H54 (cell line): Measurements from ENCODE around the gene ZNF77.

Experiments used
- DNase-seq: peaks from one replicate; pipeline ENCODE4 v3.0.0; 2011; ENCODE audit warnings: low spot score, mixed read lengths; ENCODE audit not compliant: insufficient read length
- FAIRE-seq: peaks from 3 replicates; lab custom pipeline; 2011; peaks lifted over from hg19 to GRCh38; lab: Jason Lieb, UNC
- POLR2A ChIP-seq: IDR thresholded peaks from 2 replicates; pipeline ENCODE4 v1.6.1; 2011; ENCODE audit warnings: low read depth, mild to moderate bottlenecking, low read length

Gene ZNF77

GRCh38 chr19:2883686-2884439 is 60.9 kb downstream of the ZNF77 start:
- no peak for TF ChIP-seq POLR2A
- DNase-seq (no peak), FAIRE-seq (no peak)
